ENCODE measurements around the gene NDFIP2.

The NDFIP2 gene

DNA sequence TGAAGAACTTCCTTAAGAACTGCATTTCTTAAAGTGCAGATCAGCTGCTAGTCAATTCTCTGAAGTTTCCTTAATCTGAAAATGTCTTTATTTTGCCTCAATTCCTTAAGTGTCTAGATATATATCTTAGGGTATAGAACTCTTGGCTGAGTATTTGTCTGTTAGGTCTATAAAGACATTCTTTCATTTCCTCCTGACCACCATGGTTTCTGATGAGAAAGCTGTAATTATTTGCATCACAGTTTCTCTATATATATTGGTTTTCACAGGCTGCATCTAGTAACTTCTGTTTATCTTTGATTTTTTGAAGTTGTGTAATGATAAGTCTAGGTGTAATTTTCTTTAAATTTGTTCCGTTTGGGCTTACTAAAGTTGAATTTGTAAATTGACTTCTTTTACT lies 15.2 kb downstream of the NDFIP2 start:
- DNase-seq (ENCODE audit: low read depth in 2 of 2) = no peak

DNA sequence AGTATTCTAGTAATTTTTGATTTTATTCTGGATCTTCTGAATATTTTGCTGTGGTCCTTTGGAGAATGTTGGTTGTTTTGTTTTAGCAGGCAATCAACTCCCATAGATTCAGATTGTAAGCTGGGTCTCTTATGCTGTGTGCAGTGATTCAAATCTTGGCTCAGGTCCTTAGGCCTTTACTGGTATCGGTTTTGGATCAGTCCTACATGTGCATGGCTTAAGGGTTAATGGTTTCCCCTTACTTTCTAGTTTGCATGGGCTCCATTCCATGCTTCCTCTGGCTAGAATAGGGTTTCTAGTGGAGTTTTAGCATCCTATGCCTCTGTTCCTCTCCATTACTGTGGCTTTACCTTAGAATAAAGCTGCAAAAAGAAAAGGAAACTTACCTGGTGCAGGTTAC lies 16.1 kb downstream of the NDFIP2 start:
- no peak for DNase-seq (ENCODE audit: low read depth in 2 of 2)

DNA sequence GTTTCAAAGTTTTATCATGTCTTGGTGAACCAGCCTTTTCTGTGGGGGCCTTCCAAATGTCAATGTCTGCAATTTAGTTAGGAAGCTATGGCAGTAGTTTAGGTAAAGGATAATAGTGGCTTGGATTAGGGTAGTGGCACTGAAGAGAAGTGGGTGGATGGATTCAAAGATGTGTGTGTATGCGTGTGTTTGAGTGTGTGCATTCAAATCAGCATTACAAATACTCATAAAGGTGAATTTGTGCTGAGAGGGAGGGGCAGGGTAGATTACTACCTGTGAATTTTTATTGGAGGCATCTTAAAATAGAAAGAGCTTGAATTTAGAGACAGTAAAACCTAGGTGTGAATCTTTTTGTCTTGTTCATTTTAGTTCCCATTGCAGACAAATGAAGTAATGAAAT lies 16.9 kb downstream of the NDFIP2 start:
- DNase-seq (ENCODE audit: low read depth in 2 of 2) = no peak

DNA sequence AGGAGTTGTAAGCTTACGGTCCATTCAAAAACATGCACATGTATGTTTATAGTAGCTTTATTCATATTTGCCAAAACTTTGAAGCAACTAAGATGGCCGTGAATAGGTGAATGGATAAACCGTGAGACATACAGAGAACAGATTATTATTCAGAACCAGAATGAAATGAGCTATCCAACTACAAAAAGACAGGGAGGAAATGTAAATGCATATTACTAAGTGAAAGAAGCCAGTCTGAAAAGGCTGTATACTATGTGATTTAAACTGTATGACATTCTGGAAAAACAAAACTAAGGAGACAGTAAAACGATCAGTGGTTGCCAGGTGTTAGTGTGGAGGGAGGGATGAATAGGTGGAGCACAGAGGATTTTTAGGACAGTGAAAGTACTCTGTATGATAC lies 19.9 kb downstream of the NDFIP2 start:
- no peak for DNase-seq (ENCODE audit: low read depth in 2 of 2)

DNA sequence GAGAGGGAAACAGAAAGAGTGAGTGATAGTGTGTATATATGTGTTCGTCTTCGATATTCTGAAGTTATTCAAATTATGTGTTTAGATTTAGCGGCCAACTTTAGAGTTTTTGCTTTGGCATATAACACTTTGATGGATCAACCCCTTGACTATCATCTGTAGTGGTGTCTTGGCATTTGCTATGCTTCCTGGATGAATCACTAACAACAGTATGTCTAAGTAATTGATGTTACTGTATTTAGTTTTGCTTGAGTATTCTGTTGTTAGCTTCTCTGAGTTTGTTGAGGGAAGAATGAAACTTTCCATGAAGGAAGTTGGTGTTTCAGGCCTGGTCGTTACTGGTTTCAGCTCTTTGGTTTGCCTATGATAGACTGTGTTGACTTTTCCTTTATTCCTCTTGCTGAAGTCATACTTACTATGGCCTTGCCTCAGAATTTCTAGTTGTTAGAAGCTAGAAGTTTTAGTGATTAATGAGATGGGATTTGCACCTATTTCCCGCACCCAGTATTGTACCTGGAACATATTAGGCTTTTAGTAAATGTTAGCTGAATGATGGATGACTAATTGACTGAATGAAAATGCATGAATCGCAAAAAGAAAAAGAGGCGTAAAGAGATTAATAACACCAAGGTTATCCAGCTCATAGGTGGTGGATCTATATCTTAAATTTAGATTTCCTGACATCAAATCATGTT lies 20.7 kb downstream of the NDFIP2 start:
- DNase-seq (ENCODE audit: low read depth in 2 of 2) = no peak

DNA sequence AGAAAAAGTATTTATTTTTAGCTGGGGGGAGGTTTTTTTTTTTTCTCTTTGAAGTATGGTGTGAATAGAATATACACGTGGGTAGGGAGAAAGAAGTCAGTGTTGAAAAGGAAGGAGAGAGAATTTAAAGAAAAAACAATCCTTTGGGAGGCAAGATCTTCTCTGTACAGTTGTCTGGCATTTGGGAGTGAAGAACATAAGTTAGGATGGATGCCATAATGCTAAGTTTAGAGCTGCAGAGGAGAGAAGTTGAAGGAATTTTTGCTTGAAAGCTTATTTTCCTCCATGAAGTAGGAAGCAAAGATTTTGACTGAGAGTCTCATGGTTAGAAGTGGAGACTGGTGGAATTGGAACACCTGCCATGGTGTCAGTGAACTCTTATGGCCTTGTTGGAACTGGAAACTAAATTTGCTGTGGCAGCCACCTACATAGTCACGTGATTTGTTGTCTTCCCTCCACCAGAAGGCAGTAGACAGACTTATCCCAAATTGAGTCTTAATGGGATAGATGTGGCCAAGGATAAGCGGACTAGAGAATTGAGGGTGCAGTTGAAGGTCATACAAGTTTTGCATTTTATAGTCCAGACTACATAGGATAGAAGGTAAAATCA lies 22.0 kb downstream of the NDFIP2 start:
- no peak for DNase-seq (ENCODE audit: low read depth in 2 of 2)

DNA sequence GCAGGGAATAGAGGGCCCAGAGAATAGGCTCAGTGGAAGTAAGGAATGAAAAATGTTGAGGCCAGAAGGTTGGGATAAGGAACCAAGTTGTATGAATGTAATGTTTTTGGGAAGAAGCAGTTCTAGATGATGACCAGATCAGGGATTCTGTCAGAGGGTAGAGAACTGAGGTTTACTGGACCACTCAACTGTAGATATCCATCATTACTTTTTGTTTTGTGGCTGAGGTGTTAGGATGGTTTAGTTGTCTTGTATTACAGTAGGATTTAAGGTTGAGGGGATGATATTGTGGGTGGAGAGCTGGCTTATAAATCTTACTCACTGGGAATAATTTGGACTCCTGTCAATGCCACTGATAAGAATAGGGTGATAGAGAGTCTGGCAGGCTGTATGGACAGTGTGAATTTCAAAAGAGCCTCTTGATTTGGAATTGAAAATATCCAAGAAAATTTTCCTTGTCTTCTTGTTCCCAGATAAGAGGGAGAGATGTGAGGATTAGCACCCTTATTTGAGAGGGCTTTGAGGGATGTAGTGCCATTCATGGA lies 22.6 kb downstream of the NDFIP2 start:
- DNase-seq (ENCODE audit: low read depth in 2 of 2) = no peak

DNA sequence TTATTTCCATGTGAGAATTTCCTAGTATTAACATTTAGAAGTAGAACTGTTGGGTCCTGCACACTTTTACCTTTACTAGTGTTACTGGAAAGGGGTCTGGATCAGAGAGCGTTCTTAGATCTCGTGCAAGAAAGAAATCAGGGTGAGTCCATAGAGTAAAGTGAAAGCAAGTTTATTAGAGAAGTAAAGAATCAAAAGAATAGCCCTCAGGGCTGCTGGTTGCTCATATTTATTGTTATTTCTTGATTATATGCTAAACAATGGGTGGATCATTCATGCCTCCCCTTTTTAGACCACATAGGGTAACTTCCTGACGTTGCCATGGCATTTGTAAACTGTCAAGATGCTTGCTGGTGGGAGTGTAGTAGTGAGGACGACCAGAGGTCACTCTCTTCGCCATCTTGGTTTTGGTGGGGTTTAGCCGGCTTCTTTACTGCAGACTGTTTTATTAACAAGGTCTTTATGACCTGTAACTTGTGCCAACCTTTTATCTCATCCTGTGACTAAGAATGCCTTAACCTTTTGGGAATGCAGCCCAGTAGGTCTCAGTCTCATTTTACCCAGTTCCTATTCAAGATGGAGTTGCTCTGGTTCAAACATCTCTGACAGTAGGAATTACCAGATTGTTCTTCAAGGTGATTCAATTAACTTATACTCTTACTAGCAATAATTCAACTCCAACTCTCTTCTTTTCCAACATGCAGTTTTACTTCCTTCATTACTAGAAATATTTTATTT lies 27.4 kb downstream of the NDFIP2 start:
- DNase-seq (ENCODE audit: low read depth in 2 of 2) = no peak

DNA sequence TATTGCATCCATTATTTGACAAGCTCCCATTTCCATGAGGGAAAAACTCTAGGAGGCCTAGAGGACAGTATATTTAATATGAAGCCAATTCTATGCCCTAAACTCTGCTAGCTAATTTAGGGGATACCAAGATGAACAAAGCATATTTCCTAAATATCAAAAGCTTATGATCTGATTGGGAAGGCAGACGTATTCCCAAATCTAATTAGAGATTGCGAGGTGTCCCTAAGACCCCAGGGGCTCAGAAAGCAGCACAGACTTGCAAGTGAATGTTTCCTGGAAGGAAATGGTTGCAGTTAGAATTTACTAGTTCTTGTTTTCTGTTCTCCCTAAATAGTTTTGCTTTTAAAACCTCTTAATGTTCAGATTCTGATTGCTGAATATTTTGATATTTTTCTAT lies 30.7 kb downstream of the NDFIP2 start:
- no peak for DNase-seq (ENCODE audit: low read depth in 2 of 2)

DNA sequence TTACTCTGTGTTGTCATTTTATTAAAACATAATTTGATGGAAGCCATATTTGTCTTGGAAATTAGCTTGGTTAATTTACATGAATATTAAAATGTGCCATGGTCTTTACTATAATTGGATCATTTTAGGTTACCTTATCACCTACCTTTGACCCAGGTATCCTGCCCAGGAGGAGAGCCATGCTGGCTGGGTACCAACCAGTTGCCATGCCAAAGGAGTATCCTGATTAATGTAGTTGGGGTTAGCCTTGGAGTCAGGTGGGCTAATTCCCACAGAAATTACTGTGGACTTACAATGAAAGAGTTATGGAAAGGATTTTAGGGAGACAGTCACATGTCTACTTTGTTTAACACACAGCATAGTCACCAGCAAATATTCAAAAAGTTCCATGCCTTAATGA lies 32.0 kb downstream of the NDFIP2 start:
- no peak for DNase-seq (ENCODE audit: low read depth in 2 of 2)

DNA sequence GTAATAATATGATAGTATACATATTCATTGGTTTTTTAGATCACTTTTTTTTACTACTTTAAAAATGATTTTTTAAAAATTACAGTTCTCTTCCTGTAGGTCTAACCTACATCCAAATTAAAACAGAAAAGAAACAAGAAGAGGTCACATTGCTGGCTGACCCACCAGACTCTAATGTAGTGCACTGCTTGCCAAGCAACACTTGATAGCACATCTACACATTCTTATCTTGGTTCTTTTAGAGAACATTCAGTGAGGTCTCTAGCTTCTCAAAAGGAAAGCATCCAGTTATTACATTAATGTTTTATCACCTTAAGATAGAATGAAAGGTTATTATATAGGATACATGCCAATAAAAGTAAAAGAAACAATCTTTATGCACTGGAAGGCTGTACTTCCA lies 35.6 kb downstream of the NDFIP2 start:
- no peak for DNase-seq (ENCODE audit: low read depth in 2 of 2)

DNA sequence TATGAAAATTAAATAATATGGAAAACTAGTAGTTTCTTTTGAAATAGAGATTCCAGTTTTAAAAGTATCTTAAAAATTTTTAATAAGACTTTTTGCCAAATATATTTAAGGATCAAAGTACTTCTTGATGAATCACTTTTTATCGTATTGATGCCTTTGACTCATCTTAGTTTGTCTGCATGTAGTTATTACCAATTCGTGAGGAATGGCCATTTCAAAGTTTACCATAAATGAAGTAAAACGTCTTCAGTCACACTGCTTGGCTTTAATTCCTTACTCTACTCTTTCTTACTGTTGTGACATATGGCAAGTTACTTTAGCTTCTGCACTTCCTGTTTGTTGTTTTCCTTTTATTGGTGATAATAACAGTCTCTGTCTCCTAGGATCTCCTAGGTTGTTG lies 38.3 kb downstream of the NDFIP2 start:
- no peak for DNase-seq (ENCODE audit: low read depth in 2 of 2)

DNA sequence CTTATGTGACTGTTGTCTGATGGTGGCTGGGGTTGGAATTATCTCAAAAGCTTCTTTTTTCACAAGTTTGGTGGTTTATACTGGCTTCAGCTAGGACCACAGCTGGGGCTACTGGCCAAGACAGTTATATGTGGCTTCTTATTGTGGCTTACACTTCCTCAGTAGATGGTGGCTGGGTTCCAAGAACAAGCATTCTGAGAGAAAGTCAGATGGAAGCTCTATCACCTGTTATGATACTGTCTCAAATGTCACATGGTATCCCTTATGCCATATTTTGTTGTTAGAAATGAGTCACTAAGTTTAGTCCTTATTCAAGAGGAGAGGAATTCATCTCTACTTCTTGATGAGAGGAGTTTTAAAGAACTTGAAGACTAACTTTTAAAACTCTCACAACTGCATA lies 41.6 kb downstream of the NDFIP2 start:
- peak in 1 of 2 experiments; percentile 6 for DNase-seq (ENCODE audit: low read depth in 2 of 2)

DNA sequence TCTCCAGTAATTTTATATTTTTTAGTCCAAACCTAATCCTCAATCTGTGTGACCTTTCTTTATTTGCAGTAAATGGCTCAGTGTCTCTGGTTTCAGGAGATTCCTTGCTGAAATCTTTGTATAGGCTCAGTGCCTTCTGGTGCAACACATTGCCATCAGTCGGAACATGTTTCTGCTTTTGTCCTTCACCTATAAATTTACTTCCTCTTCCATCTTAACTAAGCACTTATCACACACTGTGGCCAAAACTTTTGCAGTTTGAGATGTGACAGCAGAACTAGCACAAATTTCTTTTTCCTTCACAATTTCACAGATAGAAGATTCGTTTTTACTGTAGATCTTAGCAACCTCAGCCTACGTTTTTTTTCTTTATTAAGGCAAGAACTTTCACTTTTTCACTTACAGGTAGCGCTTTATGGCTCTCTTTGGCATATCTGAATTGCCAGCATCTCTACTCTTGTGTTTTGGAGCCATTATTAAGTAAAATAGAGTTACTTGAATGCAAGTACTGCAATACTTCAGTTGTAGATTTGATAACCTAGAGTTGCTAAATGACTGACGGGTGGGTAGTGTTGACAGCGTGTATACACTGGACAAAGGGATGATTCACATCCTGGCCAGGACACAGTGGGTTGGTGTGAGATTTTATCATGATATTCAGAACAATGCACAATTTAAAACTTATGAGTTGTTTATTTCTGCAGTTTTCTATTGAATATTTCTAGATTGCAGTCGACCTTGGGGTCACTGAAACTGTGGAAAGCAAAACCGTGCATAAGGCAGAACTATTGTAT lies 44.3 kb downstream of the NDFIP2 start:
- DNase-seq (ENCODE audit: low read depth in 2 of 2) = no peak

DNA sequence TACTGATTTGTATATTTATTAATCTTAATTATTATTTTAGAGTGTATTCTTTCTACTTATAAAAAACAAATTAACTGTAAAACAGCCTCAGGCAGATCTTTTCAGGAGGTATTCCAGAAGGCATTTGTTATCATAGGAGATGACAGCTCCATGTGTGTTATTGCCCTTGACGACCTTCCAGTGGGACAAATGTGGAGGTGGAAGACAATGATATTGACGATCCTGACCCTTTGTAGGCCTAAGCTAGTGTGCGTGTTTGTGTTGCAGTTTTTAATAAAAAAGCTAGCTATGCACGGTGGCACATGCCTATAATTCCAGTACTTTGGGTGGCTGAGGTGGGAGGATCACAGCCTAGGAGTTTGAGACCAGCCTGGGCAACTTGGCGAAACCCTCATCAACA lies 46.7 kb downstream of the NDFIP2 start:
- DNase-seq (ENCODE audit: low read depth in 2 of 2) = no peak

DNA sequence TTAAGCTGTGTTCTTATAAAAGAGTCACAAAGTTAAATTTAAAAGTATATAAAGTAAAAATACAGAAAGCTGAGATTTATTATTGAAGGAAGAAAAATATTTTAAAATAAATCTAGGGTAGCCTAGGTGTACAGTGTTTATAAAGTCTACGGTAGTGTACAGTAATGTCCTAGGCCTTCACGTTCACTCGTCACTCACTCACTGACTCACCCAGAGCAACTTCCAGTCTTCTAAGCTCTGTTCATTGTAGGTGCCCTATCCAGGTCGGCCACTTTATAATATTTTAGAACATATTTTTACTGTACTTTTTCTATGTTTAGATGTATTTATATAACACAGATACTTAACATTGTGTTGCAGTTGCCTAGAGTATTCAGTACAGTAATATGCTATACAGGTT lies 47.4 kb downstream of the NDFIP2 start:
- DNase-seq (ENCODE audit: low read depth in 2 of 2) = no peak

DNA sequence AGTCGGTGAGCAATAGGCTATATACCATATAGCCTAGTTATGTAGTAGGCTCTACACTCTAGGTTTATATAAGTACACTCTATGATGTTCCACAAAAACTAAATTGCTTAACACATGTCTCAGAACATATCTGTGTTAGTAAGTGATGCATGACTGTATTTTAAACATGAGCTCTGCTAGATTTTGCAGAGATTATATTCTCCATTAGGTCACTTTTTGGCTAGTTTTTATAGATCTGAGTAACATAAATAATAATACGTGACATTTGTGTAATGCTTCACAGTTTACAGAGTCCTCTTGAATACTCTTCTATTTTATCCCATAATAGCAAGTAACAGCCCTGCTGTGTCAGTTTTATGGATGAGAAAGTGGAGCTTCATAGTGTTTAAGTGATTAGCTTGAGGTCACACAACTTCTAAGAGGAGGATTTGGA lies 47.8 kb downstream of the NDFIP2 start:
- no peak for DNase-seq (ENCODE audit: low read depth in 2 of 2)

DNA sequence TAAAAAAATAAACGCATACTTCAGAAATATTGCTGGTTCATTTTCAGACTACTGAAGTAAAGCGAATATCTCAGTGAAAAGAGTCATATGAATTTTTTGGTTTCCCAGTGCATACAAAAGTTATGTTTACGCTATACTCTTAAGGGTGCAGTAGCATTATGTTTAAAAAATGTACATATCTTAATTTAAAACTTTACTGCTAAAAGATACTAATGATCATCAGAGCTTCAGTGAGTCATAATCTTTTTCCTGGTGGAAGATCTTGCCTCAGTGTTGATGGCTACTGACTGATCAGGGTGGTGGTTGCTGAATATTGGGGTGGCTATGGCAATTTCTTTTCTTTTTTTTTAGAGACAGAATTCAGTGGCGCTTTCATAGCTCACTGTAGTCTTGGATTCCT lies 48.9 kb downstream of the NDFIP2 start:
- no peak for DNase-seq (ENCODE audit: low read depth in 2 of 2)

DNA sequence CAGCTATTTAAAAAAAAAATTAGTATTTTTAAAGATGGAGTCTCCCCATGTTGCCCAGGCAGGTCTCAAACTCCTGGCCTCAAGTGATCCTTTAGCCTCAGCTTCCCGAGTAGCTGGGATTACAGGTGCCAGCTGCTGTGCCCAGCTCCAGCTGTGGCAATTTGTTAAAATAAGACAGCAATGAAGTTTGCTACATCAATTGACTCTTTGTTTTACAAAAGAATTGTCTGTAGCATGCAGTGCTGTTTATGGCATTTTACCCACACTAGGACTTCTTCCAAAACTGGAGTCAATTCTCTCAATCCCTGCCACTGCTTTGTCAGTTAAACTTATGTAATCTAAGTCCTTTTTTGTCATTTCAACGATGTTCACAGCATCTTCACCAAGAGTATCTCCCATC lies 49.3 kb downstream of the NDFIP2 start:
- no peak for DNase-seq (ENCODE audit: low read depth in 2 of 2)

DNA sequence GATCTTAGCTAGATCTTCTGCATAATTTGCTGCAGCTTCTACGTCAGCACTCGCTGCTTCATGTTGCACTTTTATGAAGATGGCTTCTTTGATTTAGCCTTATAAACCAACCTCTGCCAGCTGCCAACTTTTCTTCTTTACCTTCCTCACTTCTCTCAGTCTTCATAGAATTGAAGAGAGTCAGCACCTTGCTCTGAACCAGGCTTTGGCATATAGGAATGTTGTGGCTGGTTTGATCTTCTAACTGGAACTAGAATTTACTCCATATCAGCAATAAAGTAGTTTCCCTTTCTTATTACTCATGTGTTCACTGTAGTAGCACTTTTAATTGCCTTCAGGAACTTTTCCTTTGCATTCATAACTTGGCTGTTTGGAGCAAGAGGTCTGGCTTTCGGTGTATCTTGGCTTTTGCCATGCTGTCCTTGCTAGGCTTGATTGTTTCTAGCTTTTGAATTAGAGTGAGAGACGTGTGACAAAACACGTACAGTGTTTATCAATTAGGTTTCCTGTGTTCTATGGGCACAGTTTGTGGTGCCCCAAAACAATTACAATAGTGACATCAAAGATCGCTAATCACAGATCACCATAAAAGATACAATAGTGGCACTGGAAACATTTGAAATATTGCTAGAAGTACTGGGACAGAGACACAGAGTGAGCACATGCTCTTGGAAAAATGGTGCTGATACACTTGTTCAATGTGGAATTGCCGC lies 50.7 kb downstream of the NDFIP2 start:
- DNase-seq (ENCODE audit: low read depth in 2 of 2) = no peak

DNA sequence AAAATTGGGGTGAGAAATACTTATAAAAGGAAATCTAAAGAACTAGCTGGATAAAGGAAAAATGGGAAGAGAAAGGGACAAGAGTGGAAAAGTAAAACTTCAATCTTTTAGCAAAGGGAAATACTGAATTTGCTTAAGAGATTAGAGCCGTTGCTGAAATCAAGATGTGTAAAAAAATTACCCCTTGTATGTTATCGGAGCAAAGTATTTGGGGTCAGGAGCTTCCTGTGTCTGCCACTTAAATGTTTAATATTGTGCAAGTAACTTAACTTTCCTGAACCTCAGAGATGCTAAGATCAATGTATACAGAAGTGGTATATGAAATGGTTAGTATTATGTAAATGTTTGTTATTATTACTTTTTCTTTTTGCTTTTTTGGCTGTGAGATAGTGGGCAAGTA lies 51.6 kb downstream of the NDFIP2 start:
- DNase-seq (ENCODE audit: low read depth in 2 of 2) = no peak

Data from stimulated activated CD4-positive, alpha-beta T cell treated with anti-CD3 and anti-CD28 coated beads, Interleukin-12 subunit alpha, Interleukin-12 subunit beta, amount 100 ng/mL, for 24 hours (primary cell).